DOHH2 (cell line): ENCODE results near the gene ZDHHC1.

Experiments
- H3F3A ChIP-seq: fragments of 200-600 bp; sonication (generic), shearing (Covaris generic); 2 replicates; pipeline ENCODE4 v1.6.0; 2016; ENCODE audit warnings: antibody characterized with exemption, mild to moderate bottlenecking; ENCODE audit not compliant: control insufficient read depth, insufficient read depth
- H3K27ac ChIP-seq: fragments of 200-600 bp; sonication (generic); 2 replicates; pipeline ENCODE4 v1.5.1; 2014; ENCODE audit warnings: low read depth, mild to moderate bottlenecking, low read length, moderate library complexity
- H3K27me3 ChIP-seq: fragments of 200-600 bp; sonication (generic); 2 replicates; pipeline ENCODE4 v1.6.1; 2014; ENCODE audit warnings: mild to moderate bottlenecking, low read length, mixed read lengths; ENCODE audit not compliant: control insufficient read depth
- H3K36me3 ChIP-seq: fragments of 200-600 bp; sonication (generic); 2 replicates; pipeline ENCODE4 v1.6.1; 2014; ENCODE audit warnings: mild to moderate bottlenecking, low read length, moderate library complexity, mixed read lengths; ENCODE audit not compliant: control insufficient read depth
- H3K4me1 ChIP-seq: fragments of 200-600 bp; sonication (generic); 2 replicates; pipeline ENCODE4 v1.6.1; 2014; ENCODE audit warnings: mild to moderate bottlenecking, low read length, mixed read lengths; ENCODE audit not compliant: control insufficient read depth
- H3K4me2 ChIP-seq: fragments of 200-600 bp; sonication (generic); 2 replicates; pipeline ENCODE4 v1.6.0; 2014; ENCODE audit warnings: mild to moderate bottlenecking, low read length, moderate library complexity
- H3K4me3 ChIP-seq: fragments of 200-600 bp; sonication (generic); 2 replicates; pipeline ENCODE4 v1.5.1; 2014; ENCODE audit warnings: mild to moderate bottlenecking, low read length, mixed read lengths
- H3K79me2 ChIP-seq: fragments of 200-600 bp; sonication (generic); 2 replicates; pipeline ENCODE4 v1.6.1; 2014; ENCODE audit warnings: mild to moderate bottlenecking, low read length, mixed read lengths; ENCODE audit not compliant: control insufficient read depth
- H3K9me2 ChIP-seq: fragments of 200-600 bp; sonication (generic); replicated peaks from 2 replicates; pipeline ENCODE4 v1.6.1; 2014; ENCODE audit warnings: mild to moderate bottlenecking, low read length, mixed read lengths; ENCODE audit not compliant: control insufficient read depth
- H3K9me3 ChIP-seq: fragments of 200-600 bp; sonication (generic); 2 replicates; pipeline ENCODE4 v1.6.1; 2014; ENCODE audit warnings: antibody characterized with exemption, low read length, mixed read lengths; ENCODE audit not compliant: control insufficient read depth, insufficient read depth
- H4K20me1 ChIP-seq: fragments of 200-600 bp; sonication (generic); 2 replicates; pipeline ENCODE4 v1.6.0; 2014; ENCODE audit warnings: low read depth, mild to moderate bottlenecking, antibody characterized with exemption, low read length, moderate library complexity; ENCODE audit not compliant: control insufficient read depth, insufficient read depth
- CTCF ChIP-seq: fragments of 200-600 bp; sonication (generic); IDR thresholded peaks from one replicate; pipeline ENCODE4 v1.5.1; 2014; ENCODE audit warnings: antibody characterized with exemption, mild to moderate bottlenecking, low read depth, low read length; ENCODE audit not compliant: poor library complexity, severe bottlenecking
- EZH2phosphoT487 ChIP-seq: fragments of 200-600 bp; sonication (generic); IDR thresholded peaks from 2 replicates; pipeline ENCODE4 v1.6.1; 2017; ENCODE audit warnings: borderline replicate concordance, mild to moderate bottlenecking, antibody characterized with exemption, low read length, moderate library complexity, mixed read lengths

ZDHHC1 gene

GRCh38 chr16:67431775-67432505 lies 15.7 kb upstream of the ZDHHC1 start:
- Histone ChIP-seq H3K9me2 (no peaks in the 10 kb centered on the region), H3K79me2 (no peaks in the 10 kb centered on the region), H3K4me1 (peaks cover 12% of the 10 kb centered on the region), H3K36me3 (no peaks in the 10 kb centered on the region), H3F3A (no peaks in the 10 kb centered on the region), H3K4me2 (peak overlapping the region; percentile 48), H3K27me3 (peaks cover 44% of the 10 kb centered on the region), H3K9me3 (no peaks in the 10 kb centered on the region), H3K4me3 (peak overlapping the region; percentile 28; the same call in 1 of the 2 replicates), H3K27ac (no peak overlapping the region), H4K20me1 (0 out of 2 replicates have a peak, but pooled peaks cover 2% of the 10 kb centered on the region)
- TF ChIP-seq CTCF (no peak), EZH2phosphoT487 (no peak)

GRCh38 chr16:67430977-67431774 lies 14.9 kb upstream of the ZDHHC1 start, which contains the start of gene HSD11B2:
Gene HSD11B2, plus strand, starts transcription at chr16:67431121. Its CDS starts 128 bp downstream, at chr16:67431249.
- peak; percentile 76; the same call in 1 of the 2 replicates for TF ChIP-seq EZH2phosphoT487
- TF ChIP-seq CTCF = no peak
- peaks cover 50% of the 10 kb centered on the region for H3K27me3 ChIP-seq
- no peaks in the 10 kb centered on the region for H3F3A ChIP-seq
- no peaks in the 10 kb centered on the region for H3K36me3 ChIP-seq
- no peaks in the 10 kb centered on the region for H3K9me3 ChIP-seq
- H3K9me2 ChIP-seq = no peaks in the 10 kb centered on the region
- H3K4me2 ChIP-seq = peak within 1 kb of the TSS; percentile 66
- no peaks in the 10 kb centered on the region for H4K20me1 ChIP-seq
- H3K4me3 ChIP-seq = peak within 1 kb of the TSS; percentile 67
- no peaks in the 10 kb centered on the region for H3K79me2 ChIP-seq
- no peak within 1 kb of the TSS for H3K27ac ChIP-seq
- H3K4me1 ChIP-seq = peaks cover 12% of the 10 kb centered on the region

- Histone ChIP-seq H4K20me1 (no peaks in the 10 kb centered on the region), H3K9me2 (no peaks in the 10 kb centered on the region), H3K4me2 (peak overlapping the region; percentile 66), H3K4me3 (peak overlapping the region; percentile 67), H3K27me3 (peaks cover 50% of the 10 kb centered on the region), H3K27ac (no peak overlapping the region), H3K36me3 (no peaks in the 10 kb centered on the region), H3F3A (no peaks in the 10 kb centered on the region), H3K4me1 (peaks cover 12% of the 10 kb centered on the region), H3K79me2 (no peaks in the 10 kb centered on the region), H3K9me3 (no peaks in the 10 kb centered on the region)
- no peak for TF ChIP-seq CTCF
- peak; percentile 97; the same call in 1 of the 2 replicates for TF ChIP-seq EZH2phosphoT487
Observed at GRCh38 chr16:67430504-67430976, 14.3 kb upstream of the ZDHHC1 start.
